Measurements from ENCODE around the gene NOL6. TPM values are rescaled to one million over a fixed set of nuclear protein-coding genes. Genes with fewer than 3 reads are reported as not detected.

The NOL6 gene
- total RNA-seq, 4 donors from 2014 or later: 40.4 to 50.4 (median 44.1) TPM

- TF ChIP-seq EP300 (IDR thresholded peaks at IDR 0.05) (no peak), POLR2AphosphoS5 (IDR thresholded peaks at IDR 0.05) (no peak), CTCF (IDR thresholded peaks at IDR 0.05) (no peak), POLR2A (IDR thresholded peaks at IDR 0.05) (no peak)
- WGBS: 80% methylated on average over 1 of the region's 1 CpG
- H3K4me3 ChIP-seq: no peak overlapping the region
- H3K27me3 ChIP-seq: no peaks in the 10 kb centered on the region
- H3K4me1 ChIP-seq: peaks cover 70% of the 10 kb centered on the region
- no peaks in the 10 kb centered on the region for H3K9me3 ChIP-seq
- H3K36me3 ChIP-seq: peaks cover 11% of the 10 kb centered on the region
- DNase-seq (ENCODE audit: low spot score in 2 of 2): no peak
- H3K27ac ChIP-seq: no peak overlapping the region
These were observed 35.8 kb downstream of the NOL6 start for GRCh38 chr9:33437898-33438297.

- peak overlapping the region; percentile 61 for H3K27ac ChIP-seq
- peaks cover 10% of the 10 kb centered on the region for H3K36me3 ChIP-seq
- peak overlapping the region; percentile 5 for H3K4me3 ChIP-seq
- TF ChIP-seq POLR2AphosphoS5 (IDR thresholded peaks at IDR 0.05) (no peak), POLR2A (IDR thresholded peaks at IDR 0.05) (no peak), CTCF (IDR thresholded peaks at IDR 0.05) (no peak), EP300 (IDR thresholded peaks at IDR 0.05) (no peak)
- no peaks in the 10 kb centered on the region for H3K9me3 ChIP-seq
- no peaks in the 10 kb centered on the region for H3K27me3 ChIP-seq
- DNase-seq (ENCODE audit: low spot score in 2 of 2): no peak
- WGBS: 17% methylated on average over 2 of the region's 2 CpGs
- peaks cover 65% of the 10 kb centered on the region for H3K4me1 ChIP-seq
These were observed 36.5 kb downstream of the NOL6 start for GRCh38 chr9:33437205-33437604.

GRCh38 chr9:33436445-33436844 is 37.3 kb downstream of the NOL6 start:
- no peak for DNase-seq (ENCODE audit: low spot score in 2 of 2)
- peaks cover 4% of the 10 kb centered on the region for H3K36me3 ChIP-seq
- 34% methylated on average over 8 of the region's 8 CpGs for WGBS
- H3K27ac ChIP-seq: peak overlapping the region; percentile 61
- TF ChIP-seq CTCF (IDR thresholded peaks at IDR 0.05): no peak
- TF ChIP-seq POLR2AphosphoS5 (IDR thresholded peaks at IDR 0.05): no peak
- no peak for TF ChIP-seq EP300 (IDR thresholded peaks at IDR 0.05)
- no peak for TF ChIP-seq POLR2A (IDR thresholded peaks at IDR 0.05)
- H3K4me3 ChIP-seq: peak overlapping the region; percentile 5
- no peaks in the 10 kb centered on the region for H3K27me3 ChIP-seq
- H3K9me3 ChIP-seq: no peaks in the 10 kb centered on the region
- peaks cover 67% of the 10 kb centered on the region for H3K4me1 ChIP-seq

GRCh38 chr9:33435821-33436277 is 37.9 kb downstream of the NOL6 start:
- H3K4me3 ChIP-seq: peak overlapping the region; percentile 5
- 44% methylated on average over 8 of the region's 8 CpGs for WGBS
- H3K36me3 ChIP-seq: no peaks in the 10 kb centered on the region
- DNase-seq (ENCODE audit: low spot score in 2 of 2): no peak
- no peaks in the 10 kb centered on the region for H3K27me3 ChIP-seq
- H3K4me1 ChIP-seq: peaks cover 68% of the 10 kb centered on the region
- TF ChIP-seq EP300 (IDR thresholded peaks at IDR 0.05) (no peak), POLR2AphosphoS5 (IDR thresholded peaks at IDR 0.05) (no peak), CTCF (IDR thresholded peaks at IDR 0.05) (no peak), POLR2A (IDR thresholded peaks at IDR 0.05) (no peak)
- peak overlapping the region; percentile 61 for H3K27ac ChIP-seq
- H3K9me3 ChIP-seq: no peaks in the 10 kb centered on the region

GRCh38 chr9:33434317-33435105 is 39.2 kb downstream of the NOL6 start:
- WGBS: 66% methylated on average over 13 of the region's 16 CpGs
- Histone ChIP-seq H3K27me3 (no peaks in the 10 kb centered on the region), H3K9me3 (no peaks in the 10 kb centered on the region), H3K4me1 (peaks cover 67% of the 10 kb centered on the region), H3K4me3 (no peak overlapping the region), H3K27ac (no peak overlapping the region), H3K36me3 (no peaks in the 10 kb centered on the region)
- no peak for DNase-seq (ENCODE audit: low spot score in 2 of 2)
- TF ChIP-seq POLR2AphosphoS5 (IDR thresholded peaks at IDR 0.05) (no peak), POLR2A (IDR thresholded peaks at IDR 0.05) (no peak), CTCF (IDR thresholded peaks at IDR 0.05) (no peak), EP300 (IDR thresholded peaks at IDR 0.05) (no peak)
